Right hindlimb (tissue), 1 donor: ENCODE data around the gene KIFAP3.
"Not testable (repeated sequence)": the region's sequence is repeated elsewhere in the genome, so short reads cannot be mapped to it uniquely, and the experiment has no call there.

Experiments
- DNase-seq: peaks from one replicate; pipeline ENCODE4 v3.0.0-alpha.2; 2018

Gene KIFAP3

GRCh38 chr1:170074250-170075157 is at the start of gene KIFAP3:
TSS of gene KIFAP3 (minus strand) at chr1:170074695. CDS start at chr1:170074467, 228 bp downstream.
- peak; percentile 99 for DNase-seq

GRCh38 chr1:170122366-170122765 is 47.9 kb upstream of the KIFAP3 start:
- DNase-seq: no peak

- no peak for DNase-seq
Observed at GRCh38 chr1:170114906-170115305, 40.4 kb upstream of the KIFAP3 start.

GRCh38 chr1:170113140-170113539 is 38.6 kb upstream of the KIFAP3 start:
- not testable (repeated sequence) for DNase-seq

- DNase-seq: peak; percentile 21
Observed at GRCh38 chr1:170097449-170097948, 23.0 kb upstream of the KIFAP3 start.

GRCh38 chr1:170096806-170097340 is 22.4 kb upstream of the KIFAP3 start:
- DNase-seq: no peak

GRCh38 chr1:170095976-170096748 is 21.7 kb upstream of the KIFAP3 start:
- DNase-seq: no peak

- DNase-seq: not testable (repeated sequence)
Observed at GRCh38 chr1:170094697-170095616, 20.5 kb upstream of the KIFAP3 start.

GRCh38 chr1:170086399-170087032 is 12.0 kb upstream of the KIFAP3 start:
- DNase-seq: no peak

GRCh38 chr1:170085091-170085490 is 10.6 kb upstream of the KIFAP3 start:
- no peak for DNase-seq

- no peak for DNase-seq
Observed at GRCh38 chr1:170078610-170079189, 4.2 kb upstream of the KIFAP3 start.

GRCh38 chr1:170077926-170078325 is 3.4 kb upstream of the KIFAP3 start:
- no peak for DNase-seq

GRCh38 chr1:170076952-170077351 is 2.5 kb upstream of the KIFAP3 start:
- DNase-seq: not testable (repeated sequence)

GRCh38 chr1:170076199-170076598 is 1.7 kb upstream of the KIFAP3 start:
- DNase-seq: no peak

- DNase-seq: no peak
Observed at GRCh38 chr1:170075186-170075585, 691 bp upstream of the KIFAP3 start.

- no peak for DNase-seq
Observed at GRCh38 chr1:170073893-170074249, 624 bp downstream of the KIFAP3 start.

- DNase-seq: no peak
Observed at GRCh38 chr1:170071378-170071777, 3.1 kb downstream of the KIFAP3 start.

- no peak for DNase-seq
Observed at GRCh38 chr1:170068923-170069322, 5.6 kb downstream of the KIFAP3 start.

GRCh38 chr1:170067253-170067819 is 7.2 kb downstream of the KIFAP3 start:
- no peak for DNase-seq

GRCh38 chr1:170064821-170065220 is 9.7 kb downstream of the KIFAP3 start:
- DNase-seq: no peak
